Trophoblast cell (in vitro differentiated cells and primary cell): ENCODE measurements around the gene ASCC1.
A peak's percentile ranks its signal among the peaks of the same experiment; 100 is the strongest.

ENCODE experiments used
- DNase-seq, 2 donors: peaks; one replicate each; pipeline ENCODE4 v3.0.0-alpha.2; 2016
- H2AFZ ChIP-seq: 2 replicates; pipeline ENCODE4 v1.6.1; 2013; ENCODE audit warnings: low read length, moderate library complexity, mild to moderate bottlenecking; ENCODE audit not compliant: insufficient read depth, poor library complexity
- H2AK5ac ChIP-seq: 2 replicates; pipeline ENCODE4 v1.6.1; 2013; ENCODE audit warnings: mild to moderate bottlenecking, low read length
- H2BK120ac ChIP-seq: 2 replicates; pipeline ENCODE4 v1.6.1; 2013; ENCODE audit warnings: low read length, mild to moderate bottlenecking, moderate library complexity; ENCODE audit not compliant: insufficient read depth, poor library complexity
- H2BK12ac ChIP-seq: 2 replicates; pipeline ENCODE4 v1.6.1; 2013; ENCODE audit warnings: mild to moderate bottlenecking, low read length, moderate library complexity
- H2BK5ac ChIP-seq: 2 replicates; pipeline ENCODE4 v1.6.1; 2013; ENCODE audit warnings: low read length, low read depth, moderate library complexity, mild to moderate bottlenecking; ENCODE audit not compliant: poor library complexity
- H3K14ac ChIP-seq: 2 replicates; pipeline ENCODE4 v1.6.1; 2013; ENCODE audit warnings: mild to moderate bottlenecking, low read length
- H3K18ac ChIP-seq: 2 replicates; pipeline ENCODE4 v1.6.1; 2013; ENCODE audit warnings: mild to moderate bottlenecking, low read length
- H3K23ac ChIP-seq: 2 replicates; pipeline ENCODE4 v1.6.1; 2013; ENCODE audit warnings: low read length
- H3K27ac ChIP-seq: 2 replicates; pipeline ENCODE4 v1.5.1; 2013; ENCODE audit warnings: low read depth, mild to moderate bottlenecking, inconsistent platforms, low read length, moderate library complexity
- H3K27me3 ChIP-seq: 2 replicates; pipeline ENCODE4 v1.6.1; 2013; ENCODE audit warnings: inconsistent platforms, mild to moderate bottlenecking, low read length, moderate library complexity; ENCODE audit not compliant: insufficient read depth
- H3K36me3 ChIP-seq, 2 experiments: 1 replicate in 1 of 2; 2 replicates in 1 of 2; pipeline ENCODE4 v1.6.1; 2013; ENCODE audit warnings: low read length in 2 of 2, mild to moderate bottlenecking in 2 of 2, moderate library complexity in 1 of 2; ENCODE audit not compliant: insufficient read depth in 2 of 2, control insufficient read depth in 1 of 2
- H3K4ac ChIP-seq: 2 replicates; pipeline ENCODE4 v1.6.1; 2013; ENCODE audit warnings: low read depth, mild to moderate bottlenecking, low read length, moderate library complexity
- H3K4me1 ChIP-seq, 2 experiments: 1 replicate in 1 of 2; 2 replicates in 1 of 2; pipeline ENCODE4 v1.6.1; 2013; ENCODE audit warnings: low read length in 2 of 2, mild to moderate bottlenecking in 2 of 2, moderate library complexity in 1 of 2; ENCODE audit not compliant: insufficient read depth in 2 of 2, control insufficient read depth in 1 of 2
- H3K4me2 ChIP-seq: 2 replicates; pipeline ENCODE4 v1.6.1; 2013; ENCODE audit warnings: inconsistent platforms, mild to moderate bottlenecking, low read length, moderate library complexity
- H3K4me3 ChIP-seq: 2 replicates; pipeline ENCODE4 v1.5.1; 2013; ENCODE audit warnings: mild to moderate bottlenecking, low read depth, low read length, inconsistent platforms
- H3K79me1 ChIP-seq: one replicate; pipeline ENCODE4 v1.6.1; 2013; ENCODE audit warnings: low read length
- H3K79me2 ChIP-seq: 2 replicates; pipeline ENCODE4 v1.6.1; 2013; ENCODE audit warnings: low read length, mild to moderate bottlenecking; ENCODE audit not compliant: control insufficient read depth, insufficient read depth, poor library complexity
- H3K9ac ChIP-seq: 2 replicates; pipeline ENCODE4 v1.6.1; 2013; ENCODE audit warnings: mild to moderate bottlenecking, low read length
- H3K9me3 ChIP-seq: 2 replicates; pipeline ENCODE4 v1.6.1; 2013; ENCODE audit warnings: low read depth, mild to moderate bottlenecking, control low read depth, inconsistent platforms, low read length; ENCODE audit not compliant: insufficient read depth
- H4K12ac ChIP-seq: 2 replicates; pipeline ENCODE4 v1.6.1; 2013; ENCODE audit warnings: low read depth, mild to moderate bottlenecking, low read length, moderate library complexity
- H4K8ac ChIP-seq: 2 replicates; pipeline ENCODE4 v1.6.1; 2013; ENCODE audit warnings: low read depth, mild to moderate bottlenecking, low read length, moderate library complexity
- H4K91ac ChIP-seq: one replicate; pipeline ENCODE4 v1.6.1; 2013; ENCODE audit warnings: low read depth, mild to moderate bottlenecking, low read length, moderate library complexity
- WGBS: extraction: QIAGEN DNeasy Blood & Tissue Kit; methylation state at CpG from one replicate; pipeline ENCODE4 v1.1.7; 2013; ENCODE audit warnings: missing lambda C conversion rate; ENCODE audit not compliant: insufficient read length, insufficient coverage; ENCODE audit errors: extremely low coverage; 5-methylcytosine and 5-hydroxymethylcytosine counted together

The ASCC1 gene

GRCh38 chr10:72134785-72135767, 81.0 kb downstream of the ASCC1 start:
- Histone ChIP-seq H3K4me1 (no peaks in the 10 kb centered on the region), H3K23ac (peak overlapping the region; percentile 82), H3K9me3 (peaks cover 2% of the 10 kb centered on the region), H3K18ac (no peak overlapping the region), H3K9ac (no peak overlapping the region), H3K4me3 (no peak overlapping the region), H3K27ac (no peak overlapping the region), H4K12ac (no peak overlapping the region), H3K27me3 (no peaks in the 10 kb centered on the region), H2BK5ac (no peak overlapping the region), H4K8ac (no peak overlapping the region), H3K36me3 (peaks cover 3 to 6% of the 10 kb centered on the region in 2 experiments), H3K79me1 (no peaks in the 10 kb centered on the region), H2BK120ac (no peak overlapping the region), H3K79me2 (no peaks in the 10 kb centered on the region), H2BK12ac (no peak overlapping the region), H3K14ac (no peak overlapping the region), H3K4me2 (no peak overlapping the region), H3K4ac (no peak overlapping the region), H4K91ac (no peak overlapping the region), H2AK5ac (no peak overlapping the region), H2AFZ (no peak overlapping the region)
- WGBS = no CpG with 5 or more reads among the region's 10 CpGs
- no peak for DNase-seq

- Histone ChIP-seq H3K79me1 (no peaks in the 10 kb centered on the region), H2AK5ac (no peak overlapping the region), H3K27me3 (no peaks in the 10 kb centered on the region), H4K8ac (no peak overlapping the region), H3K18ac (no peak overlapping the region), H2BK12ac (no peak overlapping the region), H2BK5ac (no peak overlapping the region), H3K4me1 (no peaks in the 10 kb centered on the region), H4K12ac (no peak overlapping the region), H3K36me3 (peaks cover 3 to 6% of the 10 kb centered on the region in 2 experiments), H3K79me2 (no peaks in the 10 kb centered on the region), H3K14ac (no peak overlapping the region), H2BK120ac (no peak overlapping the region), H3K4me3 (no peak overlapping the region), H3K4ac (no peak overlapping the region), H3K9me3 (peaks cover 2% of the 10 kb centered on the region), H3K4me2 (no peak overlapping the region), H4K91ac (no peak overlapping the region), H3K27ac (no peak overlapping the region), H3K23ac (no peak overlapping the region), H3K9ac (no peak overlapping the region), H2AFZ (no peak overlapping the region)
- DNase-seq = peak in 1 of 2 donors; percentile 19
Measured at GRCh38 chr10:72133517-72133916, 82.6 kb downstream of the ASCC1 start.

- H3K9ac ChIP-seq = no peak overlapping the region
- H3K4ac ChIP-seq = no peak overlapping the region
- H3K18ac ChIP-seq = no peak overlapping the region
- no CpG with 5 or more reads among the region's 4 CpGs for WGBS
- H3K4me3 ChIP-seq = no peak overlapping the region
- no peaks in the 10 kb centered on the region for H3K79me2 ChIP-seq
- no peaks in the 10 kb centered on the region for H3K4me1 ChIP-seq
- no peak overlapping the region for H2BK12ac ChIP-seq
- no peak overlapping the region for H2BK120ac ChIP-seq
- no peak overlapping the region for H4K12ac ChIP-seq
- H3K27ac ChIP-seq = no peak overlapping the region
- no peak overlapping the region for H4K91ac ChIP-seq
- H3K36me3 ChIP-seq = peaks cover 3 to 6% of the 10 kb centered on the region in 2 experiments
- no peaks in the 10 kb centered on the region for H3K79me1 ChIP-seq
- no peak overlapping the region for H4K8ac ChIP-seq
- H3K14ac ChIP-seq = no peak overlapping the region
- H3K27me3 ChIP-seq = no peaks in the 10 kb centered on the region
- H2AFZ ChIP-seq = no peak overlapping the region
- no peak for DNase-seq
- H3K23ac ChIP-seq = no peak overlapping the region
- no peak overlapping the region for H2BK5ac ChIP-seq
- H3K9me3 ChIP-seq = peaks cover 2% of the 10 kb centered on the region
- H3K4me2 ChIP-seq = no peak overlapping the region
- no peak overlapping the region for H2AK5ac ChIP-seq
Measured at GRCh38 chr10:72132854-72133253, 83.2 kb downstream of the ASCC1 start.

GRCh38 chr10:72127571-72127970, 88.5 kb downstream of the ASCC1 start:
- no peak for DNase-seq
- Histone ChIP-seq H3K36me3 (no peaks in the 10 kb centered on the region), H3K14ac (no peak overlapping the region), H3K4me1 (no peaks in the 10 kb centered on the region), H3K9ac (no peak overlapping the region), H4K8ac (no peak overlapping the region), H2AFZ (no peak overlapping the region), H3K4ac (no peak overlapping the region), H3K4me2 (no peak overlapping the region), H3K27me3 (no peaks in the 10 kb centered on the region), H2AK5ac (no peak overlapping the region), H3K4me3 (no peak overlapping the region), H3K9me3 (no peaks in the 10 kb centered on the region), H3K18ac (no peak overlapping the region), H2BK12ac (no peak overlapping the region), H2BK5ac (no peak overlapping the region), H2BK120ac (no peak overlapping the region), H3K79me2 (no peaks in the 10 kb centered on the region), H3K79me1 (no peaks in the 10 kb centered on the region), H4K91ac (no peak overlapping the region), H3K27ac (no peak overlapping the region), H4K12ac (no peak overlapping the region), H3K23ac (no peak overlapping the region)
- no CpG with 5 or more reads among the region's 2 CpGs for WGBS
